ENCODE data around the gene ARPC1A. TPM values are rescaled to one million over a fixed set of nuclear protein-coding genes. Genes with fewer than 3 reads are reported as not detected.
A peak's percentile ranks its signal among the peaks of the same experiment; 100 is the strongest.

The ARPC1A gene
- total RNA-seq, 2 donors from 2014 or later, result 150 to 154 TPM

DNA sequence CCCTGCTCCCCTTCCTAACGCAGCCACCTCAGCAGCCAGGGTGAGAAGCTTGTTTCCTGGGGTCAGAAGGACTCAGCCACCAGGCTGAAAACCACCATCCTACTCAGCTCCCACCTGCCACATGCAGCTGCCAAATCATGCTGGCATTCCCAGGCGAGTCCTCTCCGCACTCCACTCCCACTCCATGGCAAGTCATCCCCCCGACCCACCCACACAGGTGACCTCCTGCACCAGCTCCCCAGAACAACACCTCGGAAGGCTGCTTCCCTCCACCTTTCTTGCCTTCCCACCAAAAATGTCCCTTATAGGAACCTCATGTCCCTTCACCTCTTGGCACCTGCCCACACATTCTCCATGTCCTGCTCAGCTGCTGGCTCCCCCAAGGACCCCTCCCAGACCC is 78.1 kb downstream of the ARPC1A start:
- peaks cover 8% of the 10 kb centered on the region for H3K4me1 ChIP-seq (ENCODE audit: control insufficient read depth, insufficient read depth, low read length)
- peaks cover 55% of the 10 kb centered on the region for H3K36me3 ChIP-seq (ENCODE audit: control insufficient read depth, insufficient read depth, low read length)
- H3K9me3 ChIP-seq (ENCODE audit: control insufficient read depth, low read length), result no peaks in the 10 kb centered on the region
- H3K4me3 ChIP-seq (ENCODE audit: low read length), result no peak overlapping the region
- Mint-ChIP-seq H3K4me3 (no peak overlapping the region), H3K4me1 (peaks cover 14% of the 10 kb centered on the region), H3K36me3 (ENCODE audit: low read depth) (peaks cover 46% of the 10 kb centered on the region), H3K9me3 (no peaks in the 10 kb centered on the region), H3K27ac (peak overlapping the region; percentile 45), H3K27me3 (ENCODE audit: insufficient read depth) (no peaks in the 10 kb centered on the region)
- H3K9ac ChIP-seq (ENCODE audit: extremely low read depth, low read length, poor library complexity, severe bottlenecking), result no peak overlapping the region
- 83 to 93% methylated on average over 1 to 5 of the region's 5 CpGs for WGBS, 2 experiments (ENCODE audit: insufficient coverage in 1 of 2, insufficient read length in 1 of 2)
- H3K27ac ChIP-seq (ENCODE audit: low read depth, low read length), result no peak overlapping the region
- H3K27me3 ChIP-seq (ENCODE audit: control insufficient read depth, insufficient read depth, low read length, poor library complexity, severe bottlenecking), result no peaks in the 10 kb centered on the region
- no peak for DNase-seq
- TF ChIP-seq, protein P1, sequence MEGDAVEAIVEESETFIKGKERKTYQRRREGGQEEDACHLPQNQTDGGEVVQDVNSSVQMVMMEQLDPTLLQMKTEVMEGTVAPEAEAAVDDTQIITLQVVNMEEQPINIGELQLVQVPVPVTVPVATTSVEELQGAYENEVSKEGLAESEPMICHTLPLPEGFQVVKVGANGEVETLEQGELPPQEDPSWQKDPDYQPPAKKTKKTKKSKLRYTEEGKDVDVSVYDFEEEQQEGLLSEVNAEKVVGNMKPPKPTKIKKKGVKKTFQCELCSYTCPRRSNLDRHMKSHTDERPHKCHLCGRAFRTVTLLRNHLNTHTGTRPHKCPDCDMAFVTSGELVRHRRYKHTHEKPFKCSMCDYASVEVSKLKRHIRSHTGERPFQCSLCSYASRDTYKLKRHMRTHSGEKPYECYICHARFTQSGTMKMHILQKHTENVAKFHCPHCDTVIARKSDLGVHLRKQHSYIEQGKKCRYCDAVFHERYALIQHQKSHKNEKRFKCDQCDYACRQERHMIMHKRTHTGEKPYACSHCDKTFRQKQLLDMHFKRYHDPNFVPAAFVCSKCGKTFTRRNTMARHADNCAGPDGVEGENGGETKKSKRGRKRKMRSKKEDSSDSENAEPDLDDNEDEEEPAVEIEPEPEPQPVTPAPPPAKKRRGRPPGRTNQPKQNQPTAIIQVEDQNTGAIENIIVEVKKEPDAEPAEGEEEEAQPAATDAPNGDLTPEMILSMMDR (conservative IDR thresholded peaks at IDR 0.05), result no peak

DNA sequence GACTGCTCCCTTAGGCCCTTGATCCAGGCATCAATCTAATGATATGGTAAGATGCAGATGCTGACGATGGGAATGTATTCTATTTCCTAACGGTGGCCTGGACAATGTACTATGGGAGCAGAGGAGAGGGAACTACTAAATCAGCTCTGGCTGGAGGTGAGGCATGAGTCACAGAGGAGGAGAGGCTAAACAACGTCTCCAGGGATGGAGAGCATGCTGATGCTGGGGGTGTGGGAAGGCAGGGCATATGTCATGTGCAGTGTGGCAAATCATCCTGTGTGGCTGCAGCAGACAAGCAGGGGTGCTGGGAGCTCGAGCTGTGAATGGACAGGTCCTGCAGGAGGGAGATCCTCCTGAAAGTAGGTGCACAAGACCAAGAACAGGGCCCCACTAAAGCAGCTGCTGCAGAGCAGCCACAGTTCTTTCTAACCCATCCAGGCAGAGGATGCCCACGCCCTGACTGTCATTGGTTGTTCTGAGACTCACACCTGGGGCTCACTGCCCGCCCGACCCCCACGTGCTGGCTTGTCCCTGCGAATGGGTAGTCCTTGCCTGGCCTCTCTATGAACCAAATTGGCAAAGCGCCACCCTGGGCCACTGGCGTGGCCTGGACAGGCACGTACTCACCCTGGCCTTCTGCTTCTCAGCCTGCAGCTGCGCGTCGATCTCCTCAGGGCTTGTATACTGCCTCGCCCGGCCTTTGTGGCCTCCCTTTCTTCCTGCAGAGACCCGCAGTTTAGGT is 78.7 kb downstream of the ARPC1A start:
- Mint-ChIP-seq H3K9me3 (no peaks in the 10 kb centered on the region), H3K4me1 (peaks cover 14% of the 10 kb centered on the region), H3K27me3 (ENCODE audit: insufficient read depth) (no peaks in the 10 kb centered on the region), H3K27ac (peak overlapping the region; percentile 35), H3K36me3 (ENCODE audit: low read depth) (peaks cover 41% of the 10 kb centered on the region), H3K4me3 (no peak overlapping the region)
- DNase-seq, result no peak
- 95 to 96% methylated on average over 17 to 18 of the region's 18 CpGs for WGBS, 2 experiments (ENCODE audit: insufficient coverage in 1 of 2, insufficient read length in 1 of 2)
- Histone ChIP-seq H3K4me1 (ENCODE audit: control insufficient read depth, insufficient read depth, low read length) (peaks cover 8% of the 10 kb centered on the region), H3K9me3 (ENCODE audit: control insufficient read depth, low read length) (no peaks in the 10 kb centered on the region), H3K27me3 (ENCODE audit: control insufficient read depth, insufficient read depth, low read length, poor library complexity, severe bottlenecking) (no peaks in the 10 kb centered on the region), H3K36me3 (ENCODE audit: control insufficient read depth, insufficient read depth, low read length) (peaks cover 49% of the 10 kb centered on the region), H3K4me3 (ENCODE audit: low read length) (no peak overlapping the region), H3K27ac (ENCODE audit: low read depth, low read length) (no peak overlapping the region), H3K9ac (ENCODE audit: extremely low read depth, low read length, poor library complexity, severe bottlenecking) (no peak overlapping the region)
- TF ChIP-seq, protein P1 (conservative IDR thresholded peaks at IDR 0.05), result no peak

DNA sequence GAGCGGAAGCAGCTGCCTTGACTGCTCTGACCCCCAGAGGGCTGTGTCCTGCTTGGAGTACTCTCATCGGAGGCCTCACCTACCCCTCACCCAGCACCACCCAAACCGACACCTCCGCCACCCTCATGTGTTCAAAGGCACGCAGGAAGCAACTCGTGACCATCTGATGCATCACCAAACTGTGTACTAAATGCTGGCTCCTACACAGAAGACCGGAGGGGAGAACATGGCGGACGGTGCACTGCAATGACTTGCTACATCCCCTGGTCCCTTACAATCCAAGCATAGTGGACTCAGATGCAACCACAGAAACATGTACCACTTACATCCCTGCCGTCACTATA is 79.3 kb downstream of the ARPC1A start:
- Histone ChIP-seq H3K36me3 (ENCODE audit: control insufficient read depth, insufficient read depth, low read length) (peaks cover 44% of the 10 kb centered on the region), H3K27me3 (ENCODE audit: control insufficient read depth, insufficient read depth, low read length, poor library complexity, severe bottlenecking) (no peaks in the 10 kb centered on the region), H3K4me1 (ENCODE audit: control insufficient read depth, insufficient read depth, low read length) (peaks cover 8% of the 10 kb centered on the region), H3K9me3 (ENCODE audit: control insufficient read depth, low read length) (no peaks in the 10 kb centered on the region), H3K4me3 (ENCODE audit: low read length) (no peak overlapping the region), H3K27ac (ENCODE audit: low read depth, low read length) (no peak overlapping the region), H3K9ac (ENCODE audit: extremely low read depth, low read length, poor library complexity, severe bottlenecking) (no peak overlapping the region)
- Mint-ChIP-seq H3K36me3 (ENCODE audit: low read depth) (peaks cover 38% of the 10 kb centered on the region), H3K9me3 (no peaks in the 10 kb centered on the region), H3K4me1 (peaks cover 17% of the 10 kb centered on the region), H3K4me3 (no peak overlapping the region), H3K27ac (peak overlapping the region; percentile 35), H3K27me3 (ENCODE audit: insufficient read depth) (no peaks in the 10 kb centered on the region)
- no peak for DNase-seq
- 94 to 97% methylated on average over 8 to 10 of the region's 10 CpGs for WGBS, 2 experiments (ENCODE audit: insufficient coverage in 1 of 2, insufficient read length in 1 of 2)
- TF ChIP-seq, protein P1 (conservative IDR thresholded peaks at IDR 0.05), result no peak
